NCI-H345 (cell line): ENCODE results near the gene PARVA.

Experiments
- DNase-seq: peaks from one replicate; lab custom pipeline; 2025; lab: John Stamatoyannopoulos, UW

Gene PARVA

GRCh38 chr11:12556788-12557384 lies 179.5 kb downstream of the PARVA start:
- no peak for DNase-seq

GRCh38 chr11:12559011-12559410 lies 181.6 kb downstream of the PARVA start:
- DNase-seq, result no peak

GRCh38 chr11:12560362-12560761 lies 183.0 kb downstream of the PARVA start:
- no peak for DNase-seq

- DNase-seq, result no peak
These were observed 183.5 kb downstream of the PARVA start for GRCh38 chr11:12560861-12561260.

GRCh38 chr11:12564012-12564411 lies 186.6 kb downstream of the PARVA start:
- DNase-seq, result no peak

- DNase-seq, result no peak
These were observed 188.0 kb downstream of the PARVA start for GRCh38 chr11:12565406-12565805.

GRCh38 chr11:12567746-12568460 lies 190.5 kb downstream of the PARVA start:
- no peak for DNase-seq

- DNase-seq, result no peak
These were observed 192.4 kb downstream of the PARVA start for GRCh38 chr11:12569499-12570425.

GRCh38 chr11:12573707-12574485 lies 196.5 kb downstream of the PARVA start:
- DNase-seq, result no peak

GRCh38 chr11:12577725-12578644 lies 200.6 kb downstream of the PARVA start:
- no peak for DNase-seq

GRCh38 chr11:12581416-12581815 lies 204.0 kb downstream of the PARVA start:
- DNase-seq, result no peak

- DNase-seq, result peak; percentile 31
These were observed 204.6 kb downstream of the PARVA start for GRCh38 chr11:12581923-12582322.
